Measurements from ENCODE around the gene IGSF9B.
A peak's percentile ranks its signal among the peaks of the same experiment; 100 is the strongest.

The IGSF9B gene

DNA sequence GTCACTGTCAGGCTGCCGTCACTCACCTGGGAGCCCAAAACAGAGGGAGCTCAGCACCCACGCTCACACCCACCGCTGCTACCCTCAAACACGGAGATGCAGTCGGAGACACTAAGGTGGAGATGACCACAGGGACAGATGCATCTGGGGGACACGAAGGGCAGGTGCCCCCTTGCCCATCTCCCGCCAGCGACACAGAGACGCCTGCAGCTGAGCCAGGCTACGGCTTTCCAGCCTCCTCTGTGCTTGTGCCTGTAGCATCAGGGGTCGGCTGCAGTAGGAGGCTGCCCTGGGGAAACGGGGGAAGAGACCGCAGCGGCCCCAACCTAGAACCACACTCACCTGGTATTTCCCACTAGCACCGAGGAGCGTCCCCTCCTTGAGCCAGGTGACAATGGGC, 19.3 kb downstream of the IGSF9B start:
- no peak for DNase-seq

DNA sequence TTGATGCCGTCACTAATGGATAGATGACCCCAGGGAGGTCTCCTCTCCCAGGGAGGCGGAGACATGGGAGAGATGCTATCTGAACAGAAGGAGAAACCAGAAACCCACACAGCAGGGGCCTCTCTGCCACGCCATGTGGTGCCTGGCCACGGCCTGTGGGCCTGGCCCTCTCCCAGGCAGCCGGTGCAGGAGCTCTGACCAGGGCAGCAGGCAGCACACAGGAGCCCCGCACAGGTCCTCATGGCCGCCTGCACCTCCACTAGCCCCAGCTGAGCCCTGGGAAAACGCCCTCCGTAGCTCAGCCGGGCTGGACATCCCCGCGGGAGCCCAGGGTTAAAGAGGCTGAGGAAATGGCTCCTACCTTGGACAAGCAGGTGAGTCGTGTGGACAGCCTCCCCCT, 19.8 kb downstream of the IGSF9B start:
- DNase-seq, result no peak

DNA sequence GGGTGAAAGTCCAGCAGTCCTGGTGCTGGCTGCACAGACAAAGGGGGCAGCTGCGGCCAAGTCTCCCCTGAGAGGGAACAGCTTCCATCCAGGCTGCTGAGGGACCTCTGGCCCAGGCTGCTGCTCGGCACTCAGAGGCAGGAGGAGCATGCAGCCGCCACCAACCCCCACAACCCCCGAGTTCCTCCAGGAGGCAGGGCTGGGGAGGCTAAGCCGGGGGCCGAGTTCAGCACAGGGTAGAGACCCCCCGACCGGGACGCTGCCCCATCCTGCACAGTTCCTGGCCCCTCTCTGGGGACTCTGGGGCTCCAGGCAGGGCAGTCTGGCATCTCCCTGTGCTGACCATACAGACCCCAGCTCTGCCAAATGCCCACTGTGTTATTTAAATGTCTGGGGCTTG, 20.2 kb downstream of the IGSF9B start:
- DNase-seq, result no peak

DNA sequence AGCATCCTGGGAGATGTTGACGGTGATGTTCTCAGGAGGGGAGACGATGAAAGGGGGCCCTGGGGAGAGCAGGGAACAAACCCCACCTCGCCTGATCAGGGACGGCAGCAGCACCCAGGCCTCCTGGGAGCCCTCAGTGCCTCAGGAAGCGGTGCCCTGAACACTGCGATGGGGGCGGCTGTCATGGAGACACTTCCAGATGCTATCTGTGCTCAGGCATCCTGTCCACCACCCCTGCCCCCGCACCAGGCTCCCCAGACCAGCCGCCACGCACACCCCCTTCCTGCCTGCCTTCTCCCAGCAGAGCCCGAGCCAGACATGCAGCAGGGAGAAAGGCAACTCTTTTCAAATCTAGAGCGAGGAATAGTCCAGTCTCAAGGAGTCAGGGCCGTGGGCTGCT, 20.6 kb downstream of the IGSF9B start:
- no peak for DNase-seq

DNA sequence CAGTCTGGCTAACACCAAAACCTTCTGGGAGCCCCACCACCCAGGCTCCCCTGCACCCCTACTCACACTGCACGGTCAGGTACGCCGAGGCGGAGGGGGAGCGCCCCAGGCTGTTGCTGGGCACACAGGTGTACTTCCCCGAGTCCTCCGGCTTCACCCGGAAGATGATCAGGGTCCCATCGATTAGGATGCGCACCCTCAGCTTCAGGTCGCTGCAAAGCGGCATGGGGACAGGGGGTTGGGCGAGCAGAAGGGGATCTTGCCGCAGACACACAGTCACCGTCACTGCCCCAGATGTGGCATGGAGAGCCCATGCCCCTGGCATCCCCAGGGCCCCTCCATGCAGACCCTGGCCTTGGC, 21.2 kb downstream of the IGSF9B start:
- no peak for DNase-seq

DNA sequence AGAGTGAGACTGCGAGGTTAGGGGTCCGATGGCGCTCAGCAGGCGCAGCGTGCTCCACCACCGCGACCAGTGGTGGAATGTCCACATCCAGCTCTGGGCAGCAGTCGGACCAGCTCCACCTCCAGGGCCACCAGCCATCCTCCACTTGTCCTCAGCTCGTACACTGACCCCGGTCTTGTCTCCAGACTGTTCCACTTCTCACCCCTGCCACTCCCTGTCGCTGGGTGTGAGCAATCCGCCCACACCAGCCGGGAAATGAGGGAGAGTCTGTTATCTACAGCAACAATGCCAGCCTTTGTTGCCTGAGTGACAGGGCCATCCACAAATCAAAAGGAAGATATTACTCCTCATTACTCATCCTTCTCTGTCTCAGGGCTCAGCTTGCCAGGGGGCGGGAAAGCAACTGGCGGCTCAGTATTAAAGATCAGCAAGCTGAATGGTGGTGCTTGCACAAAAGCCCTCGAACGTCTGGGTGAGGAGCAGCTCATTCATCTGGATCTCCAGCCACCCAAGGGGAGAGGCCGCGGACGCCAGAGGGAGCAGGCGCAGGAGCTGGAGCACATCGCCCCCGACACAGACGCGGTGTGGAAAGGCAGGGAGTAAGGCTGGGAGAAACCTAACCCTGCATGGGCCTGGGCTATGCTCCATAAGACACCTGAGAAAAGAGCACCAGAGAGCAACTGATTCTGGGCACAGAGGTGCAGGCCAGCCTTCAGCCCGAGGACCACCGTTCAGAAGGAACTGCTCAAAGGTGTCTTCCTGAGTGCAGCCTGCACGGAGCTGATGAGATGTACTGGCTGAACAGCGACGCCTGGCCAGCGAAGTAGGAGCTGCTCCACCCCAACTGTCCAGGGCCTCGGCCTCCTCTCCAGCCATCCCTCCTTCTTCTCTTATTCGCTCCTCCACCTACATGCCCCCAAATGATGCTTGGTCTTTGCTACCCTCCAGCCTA, 21.9 kb downstream of the IGSF9B start:
- DNase-seq, result no peak

DNA sequence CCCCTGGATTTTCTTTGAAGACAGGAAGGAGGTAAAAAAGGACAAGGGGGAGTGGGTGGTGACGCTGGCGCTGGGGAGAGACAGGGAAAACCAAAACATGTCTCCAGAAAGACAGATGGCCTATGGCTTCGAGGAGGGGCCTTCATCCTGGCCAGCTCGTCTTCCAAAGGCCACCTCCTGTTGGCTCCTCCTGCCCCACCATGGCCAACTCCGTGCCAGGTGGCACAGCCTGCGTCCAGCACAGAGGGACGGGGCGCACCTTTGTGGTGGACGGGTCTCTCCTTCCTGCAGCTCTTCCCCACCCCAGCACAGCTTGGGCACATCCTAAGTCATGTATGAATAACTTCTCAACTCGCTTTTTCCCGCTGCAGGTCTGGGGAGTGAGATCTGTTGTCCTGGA, 22.7 kb downstream of the IGSF9B start:
- no peak for DNase-seq

DNA sequence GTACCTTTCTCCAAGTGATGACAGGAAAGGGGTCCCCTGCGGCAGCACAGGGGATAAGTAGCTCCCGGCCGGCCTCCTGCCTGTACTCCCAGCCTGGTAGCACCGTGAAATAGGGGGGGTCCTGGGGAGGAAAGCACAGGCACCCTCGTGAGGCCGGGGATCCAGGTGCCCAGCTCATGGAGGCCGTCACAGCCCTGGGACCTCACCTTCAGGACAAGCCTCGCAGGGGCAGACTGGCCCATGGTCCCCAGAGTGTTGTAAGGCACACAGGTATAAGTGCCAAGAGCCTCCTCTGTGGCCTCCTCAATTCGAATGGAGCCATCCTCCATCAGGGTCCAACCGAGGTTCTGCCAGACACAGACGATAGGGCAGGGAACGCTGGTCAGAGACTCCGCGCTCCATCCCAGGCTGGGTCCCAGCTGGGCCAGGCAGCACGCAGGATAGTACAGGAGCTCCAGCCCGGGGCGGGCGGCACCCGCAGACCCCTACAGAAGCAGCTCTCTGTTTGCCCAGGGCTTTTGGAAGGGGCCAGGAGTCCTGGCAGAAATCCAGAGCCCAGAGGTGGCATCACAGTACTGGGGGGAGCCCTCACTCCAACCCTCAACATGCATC, 25.2 kb downstream of the IGSF9B start:
- DNase-seq, result no peak

DNA sequence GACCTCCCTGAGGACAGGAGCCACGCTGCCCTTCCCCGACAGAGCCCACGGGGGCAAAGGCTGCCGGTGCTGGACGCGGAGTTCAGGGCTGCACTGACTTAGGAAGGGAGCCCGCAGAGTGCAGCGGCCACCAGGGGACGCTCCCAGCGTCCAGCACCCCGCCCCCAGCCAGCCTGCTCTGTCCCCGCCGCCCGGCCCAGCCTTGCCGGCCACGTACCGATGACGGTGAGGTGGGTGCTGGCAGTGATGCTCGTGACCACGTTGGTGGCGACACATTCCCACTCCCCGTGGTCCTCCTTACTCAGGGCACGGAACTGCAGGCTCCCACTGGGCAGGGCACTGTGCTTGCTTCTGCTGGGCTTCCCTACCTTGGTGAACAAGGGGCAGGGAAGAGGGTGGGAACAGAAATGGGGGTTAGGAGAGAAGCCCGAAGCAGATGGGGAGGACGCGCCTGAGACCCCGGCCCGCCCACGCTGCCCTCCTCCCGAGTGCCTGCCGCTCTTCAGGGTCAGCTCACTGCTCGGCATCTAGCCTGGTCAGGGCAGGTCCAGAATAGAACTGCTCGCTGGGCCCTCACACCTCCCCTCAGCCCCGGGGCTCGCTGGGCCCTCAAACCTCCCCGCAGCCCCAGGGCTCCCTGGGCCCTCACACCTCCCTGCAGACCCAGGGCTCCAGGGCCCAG, 25.9 kb downstream of the IGSF9B start:
- DNase-seq, result no peak

DNA sequence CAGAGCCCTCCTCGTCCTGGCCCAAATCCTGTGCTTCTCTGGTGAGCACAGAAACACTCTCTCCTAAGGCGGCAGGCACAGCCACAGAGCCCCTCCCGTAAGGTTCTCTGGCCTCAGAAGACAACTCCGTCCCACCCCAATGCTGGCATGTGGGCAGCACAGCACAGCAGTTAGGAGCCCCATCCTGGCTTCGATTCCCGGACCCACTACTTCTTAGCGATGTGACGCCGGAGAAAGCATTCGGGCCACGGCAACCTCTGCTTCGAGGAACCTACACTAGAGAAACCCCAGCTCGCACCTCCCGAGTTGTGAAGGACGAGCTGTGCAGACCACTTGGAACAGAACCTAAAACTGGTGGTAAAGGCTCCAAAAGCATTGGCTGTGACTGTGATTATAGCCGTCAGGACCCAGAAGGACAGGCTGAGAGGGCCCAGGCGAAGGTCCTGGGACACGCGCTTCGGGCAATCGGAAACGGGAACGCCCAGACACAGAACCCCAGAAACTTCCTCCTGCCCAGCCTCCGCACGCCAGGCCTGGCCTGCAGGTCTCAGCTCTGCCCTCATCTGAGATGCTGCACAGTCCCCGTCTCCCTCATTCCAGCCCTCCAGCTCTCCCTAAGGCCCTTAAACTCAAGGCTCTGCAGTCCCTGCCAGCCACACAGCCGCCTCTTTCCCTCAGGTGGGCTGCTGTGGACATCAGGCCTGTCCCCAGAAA, 26.6 kb downstream of the IGSF9B start:
- DNase-seq, result no peak

DNA sequence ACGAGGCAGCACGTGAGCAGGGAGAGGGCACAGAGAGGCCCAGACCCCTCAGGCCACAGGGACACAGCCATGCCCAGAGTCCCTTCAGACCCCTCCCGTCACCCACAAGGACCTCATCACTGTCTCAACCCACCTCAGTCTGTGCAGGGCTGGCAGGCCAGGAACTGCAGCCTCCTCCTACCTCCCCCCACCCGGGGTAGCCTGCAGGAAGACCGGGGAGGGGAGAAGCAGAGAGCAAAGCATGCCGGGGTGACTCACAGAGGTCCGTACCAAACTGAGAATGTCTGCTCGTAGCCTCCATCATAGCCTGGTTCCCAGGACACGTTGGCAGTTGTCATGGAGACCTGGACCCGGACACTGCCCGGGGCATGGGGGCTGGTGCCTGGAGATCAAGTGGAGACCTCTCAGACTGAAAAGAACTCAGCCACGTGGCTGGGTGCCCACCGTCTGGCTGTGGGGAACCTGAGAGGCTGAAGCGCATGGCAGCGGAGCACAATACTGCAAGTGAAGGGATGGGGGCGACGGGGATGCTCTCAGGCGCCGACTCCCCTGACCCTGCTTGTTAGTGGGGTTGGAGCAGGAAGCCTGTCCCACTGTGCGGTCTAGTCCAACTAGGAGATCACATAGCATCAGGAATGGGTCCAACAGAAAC, 27.2 kb downstream of the IGSF9B start:
- no peak for DNase-seq

DNA sequence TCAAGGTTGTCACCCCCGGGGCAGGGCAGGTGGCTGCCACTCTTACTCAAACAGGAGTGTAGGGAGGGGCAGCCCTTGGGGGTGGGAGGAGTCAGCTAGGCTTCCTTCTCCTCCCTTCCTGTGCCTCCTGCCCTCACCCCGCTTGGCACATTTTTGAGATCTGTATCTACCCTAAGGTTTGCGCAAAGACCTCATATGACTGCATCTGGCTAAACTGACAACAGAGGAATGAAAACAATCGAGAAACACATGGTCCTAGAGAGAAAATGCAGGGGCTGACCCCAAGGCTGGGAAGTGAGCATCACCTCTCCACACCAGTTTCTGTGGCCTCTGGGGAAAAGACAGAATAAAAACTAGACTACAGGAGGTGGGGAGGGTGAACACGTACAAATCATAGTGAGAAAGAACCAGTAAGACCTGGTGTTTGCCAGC, 28.1 kb downstream of the IGSF9B start:
- DNase-seq, result peak in 4 of 5 donors; percentile 22 to 90 (median 39)

DNA sequence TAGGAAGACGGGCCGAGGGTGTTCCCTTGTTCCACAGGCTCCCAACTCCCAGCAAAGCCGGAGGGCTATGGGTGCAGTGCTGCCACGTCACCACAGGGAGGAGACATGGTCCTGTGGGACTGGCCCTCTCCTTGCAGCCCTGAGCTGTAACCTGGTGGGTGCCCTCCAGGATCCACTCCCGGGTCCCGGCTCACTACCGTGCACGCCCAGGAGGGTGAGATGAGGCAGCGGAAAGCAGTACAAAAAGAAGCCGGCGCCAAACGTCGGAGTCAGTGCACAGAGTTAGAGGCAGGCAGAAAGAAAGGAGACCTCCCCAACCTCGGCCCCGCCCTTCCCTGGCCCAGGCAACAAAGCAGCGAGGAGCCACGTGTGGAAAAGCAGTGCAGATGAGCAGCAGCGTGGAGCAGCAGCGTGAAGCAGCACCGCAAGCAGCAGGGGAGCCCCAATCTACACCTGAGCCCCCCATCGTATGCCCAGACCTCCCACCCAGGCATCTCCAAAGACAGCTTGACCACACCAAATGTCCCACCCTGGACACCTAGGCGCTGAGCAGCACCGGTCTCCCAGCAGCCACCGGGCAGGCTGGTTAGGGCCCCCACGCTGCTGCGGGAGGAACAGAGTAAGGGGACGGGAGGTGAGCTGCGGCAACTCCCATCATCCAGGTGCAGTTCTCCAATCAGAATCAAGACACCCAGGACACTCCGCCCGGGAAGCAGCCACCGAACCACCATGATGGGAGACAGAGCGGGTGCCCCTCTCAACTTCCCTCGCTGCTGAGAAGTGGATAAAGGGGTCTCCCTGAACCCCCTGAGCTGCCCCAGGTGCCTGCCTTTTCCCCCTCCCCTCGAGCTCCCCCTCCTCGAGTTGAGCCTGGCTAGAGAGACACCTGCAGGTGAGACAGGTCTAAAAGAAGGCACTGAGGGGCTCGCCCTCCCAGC, 28.8 kb downstream of the IGSF9B start:
- peak; percentile 37 to 76 (median 58) for DNase-seq

DNA sequence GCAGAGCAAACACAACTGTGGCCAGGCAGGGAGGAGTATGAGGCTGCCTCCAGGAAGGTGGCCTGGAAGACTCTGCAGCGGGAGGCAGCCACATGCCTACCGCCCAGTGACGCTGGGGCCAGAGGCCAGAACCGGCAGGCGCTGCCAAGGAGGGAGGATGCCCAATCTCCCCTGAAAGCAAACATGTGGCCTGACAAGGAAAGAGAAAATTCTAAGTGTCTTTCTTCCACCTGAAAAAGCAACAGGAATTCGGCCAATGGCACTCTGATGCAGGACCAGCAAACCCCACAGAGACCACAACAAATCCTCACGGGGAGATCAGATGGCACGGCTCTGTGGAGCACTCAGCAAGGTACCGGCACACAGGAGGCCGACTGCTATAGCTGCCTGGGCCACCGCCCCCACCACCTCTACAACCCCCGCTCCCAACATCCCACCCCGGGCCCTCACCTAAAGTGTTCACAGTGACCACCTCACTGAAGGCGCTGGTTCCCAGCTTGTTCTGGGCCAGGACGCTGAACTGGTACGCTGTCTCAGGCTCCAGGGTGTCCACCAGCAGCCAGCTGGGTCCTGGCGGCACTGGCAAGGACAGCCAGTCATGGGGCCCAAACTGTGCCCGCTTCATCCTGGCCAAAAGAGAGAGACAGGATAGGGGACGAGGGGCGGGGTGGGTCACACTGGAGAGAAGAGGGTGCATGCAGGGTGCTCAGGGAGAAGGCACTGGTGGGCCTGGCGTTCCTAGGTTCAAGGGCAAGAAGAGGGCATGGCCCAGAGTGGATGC, 30.1 kb downstream of the IGSF9B start:
- DNase-seq, result no peak

DNA sequence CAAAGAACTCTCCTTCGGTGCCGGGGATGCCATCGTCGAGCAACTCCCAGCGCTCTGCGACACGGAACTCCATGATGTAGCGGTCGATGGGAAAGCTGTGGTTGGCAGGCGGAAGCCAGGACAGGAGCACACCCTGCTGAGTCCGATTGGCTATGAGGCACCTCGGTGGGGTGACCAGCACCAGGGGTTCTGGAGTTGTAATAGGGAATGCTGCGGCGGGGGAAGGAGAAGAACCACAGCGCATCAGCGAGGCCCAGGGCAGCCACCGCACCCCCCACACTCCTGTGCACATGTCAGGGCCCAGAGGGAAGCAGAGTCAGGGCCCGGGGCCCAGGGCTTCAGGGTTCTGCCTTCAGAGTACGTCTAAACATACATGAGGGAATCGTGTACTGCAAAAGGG, 31.0 kb downstream of the IGSF9B start:
- DNase-seq, result no peak

DNA sequence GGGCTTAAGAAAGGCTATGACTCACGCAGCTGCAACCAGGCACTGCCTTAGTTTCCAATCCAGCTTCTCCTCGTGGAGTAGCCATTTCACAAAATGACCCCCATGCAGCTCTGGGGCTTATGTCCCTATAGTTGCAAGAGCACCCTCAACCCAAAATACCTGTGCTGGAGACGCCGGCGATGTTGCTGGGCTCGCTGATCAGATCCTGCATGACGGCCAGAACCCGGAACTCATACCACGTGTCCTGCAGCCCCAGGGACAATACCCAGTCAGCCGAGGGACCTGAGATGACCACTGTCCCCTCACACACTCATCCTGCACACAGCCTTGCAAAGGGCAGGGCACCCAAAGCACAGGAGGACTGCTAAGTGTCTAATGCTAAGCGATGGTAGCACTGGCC, 32.1 kb downstream of the IGSF9B start:
- DNase-seq, result no peak

DNA sequence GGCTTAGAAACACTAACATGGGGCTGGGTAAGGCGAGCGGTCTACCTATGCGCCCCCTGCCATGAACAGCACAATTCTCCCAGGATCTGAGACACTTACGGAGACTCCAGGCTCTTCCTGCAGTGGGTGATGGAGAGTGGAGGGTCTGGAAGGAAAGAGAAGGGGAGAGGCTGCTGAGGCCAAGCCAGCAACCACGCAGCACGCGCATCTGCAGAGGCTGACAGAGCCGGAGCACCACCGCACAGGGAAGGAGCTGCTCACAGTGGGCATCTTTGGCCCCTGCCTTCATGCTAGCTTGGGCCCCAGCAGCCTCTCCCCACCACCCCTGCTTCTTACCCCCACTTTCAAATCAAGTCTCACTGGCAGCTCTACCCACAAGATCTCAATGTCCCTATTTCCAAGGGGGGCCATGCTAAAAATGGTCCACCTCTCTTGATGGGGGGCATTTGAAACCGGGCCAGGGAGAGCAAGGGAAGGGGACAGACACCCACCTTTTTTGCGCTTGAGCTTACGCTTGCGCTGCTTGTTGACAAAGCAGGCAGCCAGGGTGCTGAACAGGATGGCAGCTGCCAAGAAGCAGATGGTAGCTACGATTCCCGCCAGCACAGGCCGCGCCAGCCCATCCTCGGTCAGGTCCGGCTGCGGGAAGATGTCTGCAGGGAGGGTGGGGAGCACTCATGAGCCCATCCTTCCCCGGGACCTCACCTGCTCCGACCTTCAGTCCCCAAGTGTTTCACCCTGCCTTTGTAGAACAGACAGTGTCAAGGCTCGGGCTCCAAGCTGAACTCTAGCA, 34.5 kb downstream of the IGSF9B start:
- DNase-seq, result no peak

DNA sequence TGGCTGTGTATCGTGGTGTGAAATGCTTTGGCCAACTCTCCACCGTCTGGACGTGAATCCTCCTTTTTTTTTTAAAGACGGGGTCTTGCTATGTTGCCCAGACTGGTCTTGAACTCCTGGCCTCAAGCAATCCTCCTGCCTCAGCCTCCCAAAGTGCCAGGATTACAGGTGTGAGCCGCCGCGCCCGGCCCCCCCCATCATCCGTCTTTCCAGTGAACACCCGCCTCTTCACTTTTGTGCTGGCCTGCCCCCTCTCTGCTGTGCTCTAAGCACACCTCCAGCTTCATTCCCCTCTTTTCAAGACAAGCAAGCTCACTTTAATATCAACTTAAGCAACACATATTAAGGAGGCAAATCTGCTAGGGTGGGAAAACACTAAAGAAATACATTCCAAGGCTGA, 35.3 kb downstream of the IGSF9B start:
- DNase-seq, result no peak

DNA sequence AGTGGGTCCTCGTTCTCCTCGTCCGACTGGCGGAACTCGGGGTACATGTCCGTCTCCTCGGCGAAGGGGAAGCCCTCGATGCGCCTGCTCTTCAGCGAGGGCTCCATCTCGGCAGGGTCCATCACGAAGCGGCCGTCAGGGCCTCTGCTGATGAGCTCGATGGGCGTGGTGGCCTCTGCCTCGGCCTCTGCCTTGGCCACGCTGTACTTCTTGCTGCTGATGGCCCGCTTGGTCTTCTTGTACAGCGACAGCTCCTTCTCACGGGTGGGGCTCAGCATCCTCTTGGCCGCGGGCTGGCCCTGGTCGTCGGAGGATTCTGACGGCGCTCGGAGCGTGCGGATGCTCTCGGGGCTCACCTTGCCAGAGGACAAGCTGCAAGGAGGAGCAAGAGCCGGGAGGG, 35.7 kb downstream of the IGSF9B start:
- no peak for DNase-seq
